Activated naive CD8-positive, alpha-beta T cell treated with anti-CD3 and anti-CD28 coated beads for 36 hours (primary cell): Measurements from ENCODE around the gene TPST1. TPM values are rescaled to one million over a fixed set of nuclear protein-coding genes. Genes with fewer than 3 reads are reported as not detected.

Experiments
- total RNA-seq, 2 experiments: library from RNA; stranded (reverse); gene quantifications; one replicate each; pipeline ENCODE4 v1.2.3, GENCODE V29; 2021

Gene TPST1
- total RNA-seq, 2 experiments from 2014 or later: 3.0 to 4.1 TPM

Other genes starting within 250 kb of the TPST1 start
- gene GUSB, start 223.1 kb upstream of the TPST1 start, total RNA-seq: 10 to 100 TPM; 49.2 to 49.9 TPM
- gene ASL, start 129.5 kb upstream of the TPST1 start, total RNA-seq: 10 to 100 TPM; 19.0 to 22.8 TPM
- 10 to 100 TPM; 33.8 to 34.8 TPM for gene CRCP, start 90.5 kb upstream of the TPST1 start, total RNA-seq